OCI-LY7 (cell line): ENCODE data around the gene SYNGR3. TPM values are rescaled to one million over a fixed set of nuclear protein-coding genes. Genes with fewer than 3 reads are reported as not detected.

Source experiments
- BruUV-seq: library from RNA; stranded (reverse); fragments of 400-500 nt; replicated peaks from 2 replicates; lab custom pipeline; 2021; lab: Mats Ljungman, UMichigan
- CTCF ChIA-PET: fragments of 300-600 bp; sonication (Branson Sonifier 250); formaldehyde crosslinking; loops from one replicate; lab custom pipeline; 2022; ENCODE audit warnings: antibody characterized with exemption; ENCODE audit not compliant: unreplicated experiment; lab: Charles Lee
- POLR2A ChIA-PET: fragments of 300-600 bp; sonication (Branson Sonifier 250); formaldehyde crosslinking; loops from one replicate; lab custom pipeline; 2022; ENCODE audit warnings: antibody characterized with exemption; lab: Charles Lee
- DNase-seq: peaks from one replicate; pipeline ENCODE4 v3.0.0-alpha.2; 2015; ENCODE audit warnings: low spot score
- H2AFZ ChIP-seq: fragments of 200-600 bp; sonication (generic), shearing (Covaris generic); 2 replicates; pipeline ENCODE4 v1.6.1; 2014; ENCODE audit warnings: mild to moderate bottlenecking, antibody characterized with exemption, low read length, moderate library complexity
- H3K27ac ChIP-seq: fragments of 200-600 bp; sonication (generic); 2 replicates; pipeline ENCODE4 v1.5.1; 2014; ENCODE audit warnings: mixed run types, low read depth, mild to moderate bottlenecking, moderate library complexity, low read length, inconsistent platforms; ENCODE audit not compliant: poor library complexity, severe bottlenecking
- H3K36me3 ChIP-seq: fragments of 200-600 bp; sonication (generic); 2 replicates; pipeline ENCODE4 v1.6.1; 2014; ENCODE audit warnings: mild to moderate bottlenecking, antibody characterized with exemption, low read length, moderate library complexity, mixed read lengths; ENCODE audit not compliant: insufficient read depth
- H3K4me1 ChIP-seq: fragments of 200-600 bp; sonication (generic); 2 replicates; pipeline ENCODE4 v1.5.1; 2014; ENCODE audit warnings: mild to moderate bottlenecking, low read length; ENCODE audit not compliant: insufficient read depth, poor library complexity, severe bottlenecking
- H3K4me2 ChIP-seq: fragments of 200-600 bp; sonication (generic); 2 replicates; pipeline ENCODE4 v1.6.1; 2014; ENCODE audit warnings: mild to moderate bottlenecking, low read length
- H3K4me3 ChIP-seq: fragments of 200-600 bp; sonication (generic); 2 replicates; pipeline ENCODE4 v1.5.1; 2014; ENCODE audit warnings: mild to moderate bottlenecking, low read depth, low read length; ENCODE audit not compliant: poor library complexity, severe bottlenecking
- H3K79me2 ChIP-seq: fragments of 200-600 bp; sonication (generic); 2 replicates; pipeline ENCODE4 v1.6.1; 2016; ENCODE audit warnings: low read depth, mild to moderate bottlenecking, low read length, moderate library complexity, mixed read lengths; ENCODE audit not compliant: insufficient read depth
- H3K9me2 ChIP-seq: fragments of 200-600 bp; sonication (generic); 2 replicates; pipeline ENCODE4 v1.6.1; 2016; ENCODE audit warnings: mild to moderate bottlenecking, low read length, mixed read lengths; ENCODE audit not compliant: insufficient read depth
- H3K9me3 ChIP-seq: fragments of 200-600 bp; sonication (generic); 2 replicates; pipeline ENCODE4 v1.6.1; 2014; ENCODE audit warnings: mild to moderate bottlenecking, mixed run types, low read length, mixed read lengths
- H4K20me1 ChIP-seq: fragments of 200-600 bp; sonication (generic); 2 replicates; pipeline ENCODE4 v1.6.1; 2014; ENCODE audit warnings: mild to moderate bottlenecking, antibody characterized with exemption, low read length, moderate library complexity, mixed read lengths; ENCODE audit not compliant: insufficient read depth
- CTCF ChIP-seq: fragments of 200-600 bp; sonication (generic); conservative IDR thresholded peaks from 2 replicates; pipeline ENCODE4 v1.5.1; 2014; ENCODE audit warnings: mild to moderate bottlenecking, antibody characterized with exemption, low read length, moderate library complexity, mixed read lengths
- EZH2phosphoT487 ChIP-seq: fragments of 200-600 bp; sonication (generic); IDR thresholded peaks from 2 replicates; pipeline ENCODE4 v1.6.1; 2018; ENCODE audit warnings: low read depth, borderline replicate concordance, mild to moderate bottlenecking, mixed run types, antibody characterized with exemption, low read length, moderate library complexity, mixed read lengths
- intact Hi-C: fragments of 100-400 bp; cut with micrococcal nuclease; formaldehyde crosslinking; loops from one replicate; pipeline ENCODE4 v1.10.0; 2022; ENCODE audit not compliant: unreplicated experiment
- total RNA-seq, 2 experiments: library from RNA; depleted of rRNA in 1 of 2; stranded (reverse); fragments of >200 nt in 1 of 2; shearing (Covaris generic) in 1 of 2; gene quantifications; 2 replicates each; pipeline ENCODE4 v1.2.3, GENCODE V29; 2014 to 2022

SYNGR3 gene
- total RNA-seq, 2 experiments from 2014 or later, result 10.3 to 11.1 TPM

DNA sequence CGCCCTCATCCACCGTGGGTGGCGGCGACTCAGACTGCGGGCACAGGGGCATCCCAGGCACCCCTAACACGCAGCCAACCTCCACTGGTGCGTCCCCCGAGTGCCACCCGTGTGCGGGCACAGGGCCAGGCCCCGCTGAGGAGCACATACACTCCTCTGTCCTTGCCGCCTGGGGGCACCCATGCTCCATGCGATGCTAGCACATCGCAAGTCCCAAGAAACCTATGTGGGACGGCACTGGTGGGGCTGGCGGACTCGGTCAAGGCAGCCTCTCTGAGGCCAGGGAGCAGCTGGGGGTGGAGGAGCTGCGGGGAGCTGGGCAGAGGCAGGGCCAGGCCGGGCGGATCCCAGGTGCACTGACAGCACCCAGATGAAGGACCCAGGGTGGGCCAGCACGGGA lies 15.9 kb downstream of the SYNGR3 start:
- Histone ChIP-seq H3K9me2 (no peaks in the 10 kb centered on the region), H2AFZ (no peak overlapping the region), H3K9me3 (no peaks in the 10 kb centered on the region), H3K36me3 (peaks cover 46% of the 10 kb centered on the region), H3K4me3 (no peak overlapping the region), H3K79me2 (peaks cover 41% of the 10 kb centered on the region), H3K27ac (no peak overlapping the region), H4K20me1 (peaks cover 10% of the 10 kb centered on the region), H3K4me2 (no peak overlapping the region), H3K4me1 (peaks cover 33% of the 10 kb centered on the region)
- no TSS peak for BruUV-seq
- ChIA-PET CTCF (no interaction called here), POLR2A (no interaction called here)
- TF ChIP-seq CTCF (no peak), EZH2phosphoT487 (no peak)
- no peak for DNase-seq
- intact Hi-C loops, result no loop called here

DNA sequence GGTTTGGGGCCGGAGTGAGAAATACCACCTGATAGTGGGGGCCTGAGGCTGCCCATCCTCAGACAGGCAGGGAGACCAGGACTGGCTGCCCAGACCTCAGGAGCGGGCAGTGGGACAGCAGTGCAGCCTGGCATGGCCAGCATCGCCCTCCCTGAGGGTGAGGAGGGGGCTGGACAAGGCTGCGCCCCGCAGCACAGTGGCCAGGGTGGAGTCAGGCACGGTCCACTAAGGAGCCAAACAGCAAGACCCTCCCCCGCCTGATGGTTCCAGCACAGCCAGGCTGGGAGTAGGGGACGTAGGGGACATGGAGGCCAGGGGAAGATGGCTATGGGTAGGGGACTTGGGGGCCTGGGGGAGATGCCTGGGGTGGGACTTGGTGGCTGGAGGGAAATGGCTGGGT lies 16.5 kb downstream of the SYNGR3 start:
- Histone ChIP-seq H3K9me3 (no peaks in the 10 kb centered on the region), H3K4me2 (no peak overlapping the region), H3K36me3 (peaks cover 39% of the 10 kb centered on the region), H3K27ac (no peak overlapping the region), H3K9me2 (no peaks in the 10 kb centered on the region), H3K4me3 (no peak overlapping the region), H4K20me1 (peaks cover 10% of the 10 kb centered on the region), H3K79me2 (peaks cover 42% of the 10 kb centered on the region), H3K4me1 (peaks cover 36% of the 10 kb centered on the region), H2AFZ (no peak overlapping the region)
- intact Hi-C loops, result no loop called here
- BruUV-seq, result no TSS peak
- POLR2A ChIA-PET, result no interaction called here
- CTCF ChIA-PET, result no interaction called here
- no peak for DNase-seq
- TF ChIP-seq CTCF (no peak), EZH2phosphoT487 (no peak)

DNA sequence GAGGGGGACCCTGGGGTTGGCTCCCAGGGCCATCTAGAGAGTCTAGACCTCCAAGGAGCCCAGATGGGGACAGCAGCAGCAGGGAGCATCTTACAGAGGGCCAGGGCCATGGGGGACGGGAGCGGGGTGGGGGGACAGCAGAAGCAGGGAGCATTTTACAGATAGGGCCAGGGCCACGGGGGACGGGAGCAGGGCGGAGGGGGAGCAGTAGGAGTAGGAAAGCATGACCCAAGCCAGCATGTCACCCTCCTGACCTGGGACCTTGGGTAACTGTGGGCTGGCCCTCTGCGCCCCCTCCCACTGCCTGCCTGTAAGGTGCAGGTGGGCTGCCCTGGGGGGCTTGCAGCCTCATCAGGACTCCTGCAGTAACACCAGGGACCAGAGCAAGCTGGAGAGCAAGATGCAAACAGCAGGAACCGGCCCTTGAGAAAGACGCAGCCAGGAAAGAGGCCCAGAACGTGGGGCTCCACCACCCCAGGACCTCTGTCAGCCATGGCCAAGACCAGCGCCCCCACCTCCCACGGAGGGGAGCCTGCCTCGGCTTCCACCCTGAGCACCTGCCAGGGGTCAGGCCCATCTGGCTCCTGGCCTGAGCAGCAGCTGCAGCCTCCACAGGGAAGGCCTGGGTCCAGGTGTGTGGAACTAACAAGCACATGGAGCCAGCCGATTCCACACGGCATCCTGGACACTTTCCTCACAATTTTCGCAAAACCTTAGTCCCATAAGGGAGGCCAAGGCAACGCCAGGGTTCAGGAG lies 17.5 kb downstream of the SYNGR3 start:
- TF ChIP-seq EZH2phosphoT487 (no peak), CTCF (no peak)
- peak overlapping the region; percentile 93 for H3K4me3 ChIP-seq
- peaks cover 36% of the 10 kb centered on the region for H3K4me1 ChIP-seq
- peaks cover 30% of the 10 kb centered on the region for H3K36me3 ChIP-seq
- H3K4me2 ChIP-seq, result peak overlapping the region; percentile 98
- intact Hi-C loops, result no loop called here
- H3K79me2 ChIP-seq, result peaks cover 42% of the 10 kb centered on the region
- CTCF ChIA-PET, result no interaction called here
- DNase-seq, result no peak
- peaks cover 10% of the 10 kb centered on the region for H4K20me1 ChIP-seq
- POLR2A ChIA-PET, result interaction anchor here (1.5 kb wide), 1 partner anchor 148 kb away, joined by 4 read pairs; the partner anchor contains the start of gene TRAF7
- no peaks in the 10 kb centered on the region for H3K9me2 ChIP-seq
- no peak overlapping the region for H2AFZ ChIP-seq
- BruUV-seq, result no TSS peak
- no peaks in the 10 kb centered on the region for H3K9me3 ChIP-seq
- peak overlapping the region; percentile 62 for H3K27ac ChIP-seq
